Stimulated activated CD8-positive, alpha-beta memory T cell treated with anti-CD3 and anti-CD28 coated beads, Interleukin-2, amount 100 ng/mL, for 1 hour (primary cell): ENCODE data around the gene HOXC4.
"Not testable (repeated sequence)": the region's sequence is repeated elsewhere in the genome, so short reads cannot be mapped to it uniquely, and the experiment has no call there.

Experiments
- DNase-seq, 2 donors: peaks; one replicate each; pipeline ENCODE4 v3.0.0-alpha.2; 2020; ENCODE audit warnings: low read depth in 2 of 2

HOXC4 gene

DNA sequence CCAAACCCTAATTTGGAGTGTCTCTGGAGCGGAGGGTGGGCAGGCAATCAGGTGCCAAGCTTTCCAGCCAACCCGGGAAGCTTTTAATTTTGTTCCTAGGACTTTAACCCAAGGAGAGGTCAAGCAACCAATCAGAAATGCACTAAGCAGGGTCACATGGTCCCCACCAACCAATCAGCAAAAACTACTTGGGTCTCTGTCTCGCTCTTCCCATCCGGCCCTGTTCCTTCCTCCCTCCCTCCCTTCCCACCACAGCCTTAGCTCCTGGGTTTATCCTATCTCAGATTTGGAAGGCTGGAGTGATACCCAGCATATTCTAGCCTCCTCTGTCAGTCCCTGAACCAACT, 13.5 kb upstream of the HOXC4 start:
- DNase-seq, result no peak

DNA sequence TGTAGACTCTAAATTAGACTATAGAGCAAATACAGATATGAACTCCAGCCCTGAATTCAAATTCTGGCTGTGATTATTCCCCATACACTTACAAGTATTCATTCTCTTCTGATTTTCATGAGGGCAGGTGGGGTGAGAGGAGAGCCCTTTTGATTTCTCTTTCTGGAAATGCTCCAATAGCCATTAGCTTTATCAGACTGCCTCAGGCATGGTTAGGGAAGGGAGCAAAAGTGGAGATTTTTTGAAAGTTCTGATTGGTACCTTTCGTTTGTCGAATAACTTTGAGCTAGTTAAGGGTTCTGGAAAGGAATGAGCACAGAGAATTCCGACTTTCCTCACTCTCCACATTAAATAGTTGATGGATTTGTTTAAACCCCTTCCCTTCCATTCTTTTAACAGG, 13.0 kb upstream of the HOXC4 start:
- no peak for DNase-seq

DNA sequence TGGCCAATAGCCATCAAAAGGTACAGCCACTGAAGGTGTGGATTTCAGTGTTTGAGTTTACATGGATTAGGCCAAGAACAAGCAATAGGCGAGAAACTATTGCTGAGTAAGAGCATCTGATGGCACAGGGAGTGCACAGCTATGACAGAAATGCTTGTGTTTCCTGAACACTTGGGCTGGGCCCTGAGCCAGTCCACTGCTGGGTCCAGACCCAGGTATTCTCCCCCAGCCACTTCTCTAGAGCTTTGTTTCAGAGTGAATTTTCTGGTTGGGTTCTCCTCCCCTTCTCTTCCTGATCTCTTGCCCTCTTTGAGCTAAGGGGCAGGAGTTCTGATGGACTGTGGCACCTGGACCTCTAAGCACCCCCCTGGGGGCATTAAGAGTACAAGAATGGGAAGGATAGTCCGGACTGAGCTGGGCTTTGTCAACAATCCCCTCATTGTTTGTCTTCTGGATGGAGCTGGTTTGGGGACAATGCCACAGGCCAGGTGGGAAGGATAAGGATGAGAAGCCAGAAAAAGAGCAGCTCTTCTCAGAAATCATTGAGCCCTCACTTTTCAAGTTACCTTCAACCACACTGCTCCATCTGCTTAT, 12.4 kb upstream of the HOXC4 start:
- no peak for DNase-seq

DNA sequence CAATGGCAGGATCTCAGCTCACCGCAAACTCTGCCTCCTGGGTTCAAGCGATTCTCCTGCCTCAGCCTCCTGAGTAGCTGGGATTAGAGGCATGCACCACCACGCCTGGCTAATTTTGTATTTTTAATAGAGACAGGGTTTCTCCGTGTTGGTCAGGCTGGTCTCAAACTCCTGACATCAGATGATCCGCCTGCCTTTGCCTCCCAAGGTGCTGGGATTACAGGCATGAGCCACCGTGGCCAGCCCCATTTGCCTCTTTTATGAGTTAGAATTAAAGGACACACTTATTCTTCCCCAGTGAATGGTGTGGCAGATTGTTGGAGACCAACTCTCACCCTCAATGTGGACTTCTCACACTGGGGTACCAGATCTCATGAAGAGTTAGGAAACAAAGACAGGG, 11.6 kb upstream of the HOXC4 start:
- DNase-seq, result not testable (repeated sequence)

- DNase-seq, result no peak
Measured at GRCh38 chr12:54042970-54043853, 10.4 kb upstream of the HOXC4 start.

DNA sequence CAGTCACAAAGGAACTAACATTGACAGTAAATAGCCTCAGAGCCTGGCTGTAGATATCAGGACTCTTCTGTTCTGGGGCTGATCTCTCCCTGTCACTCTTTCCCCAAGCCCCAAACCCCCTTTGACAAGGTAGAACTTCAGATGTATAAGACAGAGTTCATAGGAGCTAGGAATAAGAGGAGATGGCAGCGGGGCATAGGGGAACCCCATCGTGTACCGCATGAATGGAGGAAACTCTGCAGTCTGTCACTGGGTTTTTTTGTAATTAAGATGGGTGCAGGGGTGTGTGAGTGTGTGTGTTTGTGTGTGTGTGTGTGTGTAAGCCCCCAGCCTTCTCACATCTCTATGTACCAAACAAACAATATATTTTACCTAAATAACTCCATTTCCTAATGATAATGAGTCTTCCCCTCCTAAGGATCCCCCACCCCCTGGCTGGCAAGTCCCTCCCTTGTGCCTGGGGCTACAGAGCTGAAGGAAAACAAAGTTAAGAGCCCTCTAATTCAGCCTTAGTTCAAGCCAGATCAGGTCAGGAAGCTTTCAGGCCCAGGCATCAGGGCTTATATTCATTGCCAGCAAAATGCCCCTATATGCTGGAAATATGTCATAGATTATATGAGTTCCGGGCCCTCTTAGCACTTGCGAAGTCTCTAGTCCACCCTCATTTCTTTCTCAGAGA, 9.1 kb upstream of the HOXC4 start:
- DNase-seq, result no peak

- DNase-seq, result no peak
Measured at GRCh38 chr12:54045401-54045800, 8.2 kb upstream of the HOXC4 start.

GRCh38 chr12:54045868-54046521, 7.6 kb upstream of the HOXC4 start:
- no peak for DNase-seq

- no peak for DNase-seq
Measured at GRCh38 chr12:54046809-54047159, 6.9 kb upstream of the HOXC4 start.

GRCh38 chr12:54047160-54047963, 6.3 kb upstream of the HOXC4 start:
- no peak for DNase-seq

DNA sequence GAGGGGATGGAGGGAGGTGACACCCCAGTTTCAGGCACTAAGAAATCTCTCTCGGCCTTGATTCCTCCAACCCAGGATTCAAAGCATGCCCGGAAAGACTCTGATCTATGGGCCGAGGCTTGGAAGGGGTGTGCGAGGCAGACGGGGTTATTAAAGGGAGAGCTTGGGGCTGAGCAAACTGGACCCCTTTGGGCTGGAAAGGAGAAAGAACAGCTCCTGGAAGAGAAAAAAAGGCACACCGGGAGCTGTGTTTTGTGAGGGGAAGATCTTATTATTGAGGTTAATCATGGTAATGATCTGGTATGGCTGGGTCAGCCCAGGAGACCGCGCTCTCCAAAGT, 5.7 kb upstream of the HOXC4 start:
- no peak for DNase-seq

GRCh38 chr12:54048406-54049093, 5.1 kb upstream of the HOXC4 start:
- no peak for DNase-seq

GRCh38 chr12:54049108-54049507, 4.5 kb upstream of the HOXC4 start:
- no peak for DNase-seq

DNA sequence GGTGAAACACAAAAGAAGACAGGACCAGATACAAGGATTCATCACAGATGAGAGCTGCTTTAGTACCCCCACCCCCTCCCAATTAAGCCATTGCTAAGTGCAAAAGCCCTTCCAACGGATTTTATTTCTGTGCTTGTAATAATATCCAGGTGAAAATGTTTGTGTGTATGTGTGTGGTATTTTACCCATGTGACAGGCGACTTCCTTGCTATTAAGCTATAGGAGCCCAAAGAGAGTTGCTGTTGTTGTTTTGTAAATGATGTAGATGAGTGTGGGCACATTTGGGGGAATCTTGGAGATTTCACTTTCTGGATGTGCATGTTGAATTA, 3.2 kb upstream of the HOXC4 start:
- DNase-seq, result no peak

DNA sequence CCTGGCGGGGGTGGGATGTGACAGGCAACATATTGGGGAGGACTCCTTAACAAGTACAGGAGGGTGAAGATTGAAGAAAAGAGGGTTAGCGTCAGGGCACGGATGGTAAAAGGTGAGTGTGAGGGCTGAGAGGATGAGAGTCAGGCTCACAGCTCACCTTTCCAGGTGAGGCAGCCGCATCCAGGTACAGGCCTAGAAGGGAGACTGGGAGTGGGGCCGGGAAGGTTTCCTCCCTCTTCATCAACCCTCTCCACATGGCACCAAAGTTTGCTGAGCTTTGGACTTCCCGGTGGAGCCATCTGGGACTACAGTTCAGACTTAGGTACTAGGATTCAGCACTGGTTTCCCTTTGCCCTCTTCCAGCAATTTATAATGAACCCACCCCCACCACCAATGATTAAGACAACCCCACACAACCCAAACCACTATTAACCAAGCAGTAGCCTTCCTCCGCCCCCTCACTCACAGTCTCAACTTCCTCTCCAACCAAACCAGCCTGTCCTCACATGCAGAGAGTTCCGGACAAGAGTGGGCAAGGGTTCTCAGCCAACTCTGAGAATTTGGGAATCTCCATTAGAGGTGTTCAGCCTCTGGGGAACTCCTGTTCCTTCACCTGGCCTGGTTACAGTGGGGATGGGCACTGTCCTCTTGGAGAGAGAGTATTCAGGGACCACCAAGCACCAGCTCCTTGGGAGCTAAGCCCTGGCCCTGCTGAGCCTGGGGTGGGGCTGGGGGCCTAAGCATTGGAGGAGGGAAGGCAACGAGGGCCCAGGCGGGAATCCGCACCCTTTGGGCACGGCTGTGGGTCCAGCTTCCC, 2.4 kb upstream of the HOXC4 start:
- DNase-seq, result no peak

DNA sequence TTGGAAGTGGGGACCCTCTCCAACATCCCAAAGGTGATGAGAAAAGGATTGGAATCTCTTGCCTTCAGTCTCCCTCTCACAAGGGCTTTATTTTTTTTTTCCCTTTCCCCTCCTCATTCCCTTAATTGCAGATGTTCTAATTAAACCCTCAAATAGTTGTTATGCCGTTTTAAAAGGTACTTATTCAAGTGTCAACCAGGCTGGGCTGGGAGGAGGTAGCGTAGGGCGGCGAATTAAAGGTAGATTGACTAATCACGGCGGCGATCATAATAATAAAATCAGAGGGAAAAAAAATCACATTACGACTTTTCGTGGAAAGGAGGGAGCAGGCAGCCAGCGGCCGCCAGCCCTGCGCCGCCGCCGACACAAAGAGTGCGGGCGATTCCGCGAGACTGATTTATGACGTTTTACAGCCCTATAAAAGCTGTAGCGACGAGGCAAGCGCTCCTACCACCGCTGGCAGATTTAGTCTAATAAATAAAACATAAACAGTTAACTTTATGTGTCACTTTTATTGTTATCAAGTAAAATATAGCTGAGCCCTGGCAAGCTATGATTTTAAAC, 1.7 kb upstream of the HOXC4 start:
- no peak for DNase-seq

- DNase-seq, result no peak
Measured at GRCh38 chr12:54052438-54053002, 1.1 kb upstream of the HOXC4 start.

DNA sequence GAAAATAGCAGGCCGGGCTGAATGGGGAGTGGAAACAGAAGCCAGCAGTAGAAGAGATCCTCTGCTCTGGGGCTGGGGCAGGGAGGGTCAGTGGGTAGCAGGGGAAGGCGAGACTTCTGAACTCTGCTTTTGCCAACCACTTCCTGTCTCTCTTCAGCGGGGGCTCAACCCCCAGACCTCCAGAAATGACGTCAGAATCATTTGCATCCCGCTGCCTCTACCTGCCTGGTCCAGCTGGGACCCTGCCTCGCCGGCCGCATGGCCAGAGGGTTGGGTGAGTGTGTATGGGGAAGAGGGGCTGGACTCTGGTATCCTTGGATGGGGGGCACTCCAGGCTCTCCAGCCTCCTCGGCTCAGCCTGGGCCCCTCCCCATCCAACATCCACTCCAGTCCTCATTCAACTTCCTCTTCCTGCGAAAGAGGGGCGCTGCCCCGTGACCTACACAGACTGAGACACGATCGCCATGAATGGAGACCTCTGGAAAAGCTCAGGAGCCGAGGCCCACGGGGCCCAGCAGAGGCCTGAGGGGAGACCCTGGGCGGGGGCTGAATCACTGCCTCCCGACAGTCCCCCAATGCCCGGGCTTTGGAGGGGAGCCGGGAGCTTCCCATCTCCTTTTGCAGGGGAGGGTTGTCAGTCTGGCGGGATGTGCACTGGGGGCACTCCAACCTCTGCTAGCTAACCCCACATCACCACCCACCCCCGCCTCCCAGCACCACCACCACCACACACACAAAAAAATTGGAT, 458 bp upstream of the HOXC4 start:
- DNase-seq, result no peak

DNA sequence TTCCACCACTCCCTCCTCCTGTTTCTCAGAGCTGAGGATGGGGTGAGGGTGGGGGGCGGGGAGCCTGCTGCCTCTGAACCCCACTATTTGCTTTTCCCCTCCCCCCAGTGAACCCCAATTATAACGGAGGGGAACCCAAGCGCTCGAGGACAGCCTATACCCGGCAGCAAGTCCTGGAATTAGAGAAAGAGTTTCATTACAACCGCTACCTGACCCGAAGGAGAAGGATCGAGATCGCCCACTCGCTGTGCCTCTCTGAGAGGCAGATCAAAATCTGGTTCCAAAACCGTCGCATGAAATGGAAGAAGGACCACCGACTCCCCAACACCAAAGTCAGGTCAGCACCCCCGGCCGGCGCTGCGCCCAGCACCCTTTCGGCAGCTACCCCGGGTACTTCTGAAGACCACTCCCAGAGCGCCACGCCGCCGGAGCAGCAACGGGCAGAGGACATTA, 1.1 kb downstream of the HOXC4 start:
- DNase-seq, result no peak
